Stimulated activated CD8-positive, alpha-beta memory T cell treated with anti-CD3 and anti-CD28 coated beads, Interleukin-12 subunit alpha, Interleukin-12 subunit beta, amount 100 ng/mL, for 24 hours (primary cell): ENCODE data around the gene SLC31A2.

Experiments
- DNase-seq: peaks from one replicate; pipeline ENCODE4 v3.0.0-alpha.2; 2020; ENCODE audit errors: extremely low read depth

The SLC31A2 gene

DNA sequence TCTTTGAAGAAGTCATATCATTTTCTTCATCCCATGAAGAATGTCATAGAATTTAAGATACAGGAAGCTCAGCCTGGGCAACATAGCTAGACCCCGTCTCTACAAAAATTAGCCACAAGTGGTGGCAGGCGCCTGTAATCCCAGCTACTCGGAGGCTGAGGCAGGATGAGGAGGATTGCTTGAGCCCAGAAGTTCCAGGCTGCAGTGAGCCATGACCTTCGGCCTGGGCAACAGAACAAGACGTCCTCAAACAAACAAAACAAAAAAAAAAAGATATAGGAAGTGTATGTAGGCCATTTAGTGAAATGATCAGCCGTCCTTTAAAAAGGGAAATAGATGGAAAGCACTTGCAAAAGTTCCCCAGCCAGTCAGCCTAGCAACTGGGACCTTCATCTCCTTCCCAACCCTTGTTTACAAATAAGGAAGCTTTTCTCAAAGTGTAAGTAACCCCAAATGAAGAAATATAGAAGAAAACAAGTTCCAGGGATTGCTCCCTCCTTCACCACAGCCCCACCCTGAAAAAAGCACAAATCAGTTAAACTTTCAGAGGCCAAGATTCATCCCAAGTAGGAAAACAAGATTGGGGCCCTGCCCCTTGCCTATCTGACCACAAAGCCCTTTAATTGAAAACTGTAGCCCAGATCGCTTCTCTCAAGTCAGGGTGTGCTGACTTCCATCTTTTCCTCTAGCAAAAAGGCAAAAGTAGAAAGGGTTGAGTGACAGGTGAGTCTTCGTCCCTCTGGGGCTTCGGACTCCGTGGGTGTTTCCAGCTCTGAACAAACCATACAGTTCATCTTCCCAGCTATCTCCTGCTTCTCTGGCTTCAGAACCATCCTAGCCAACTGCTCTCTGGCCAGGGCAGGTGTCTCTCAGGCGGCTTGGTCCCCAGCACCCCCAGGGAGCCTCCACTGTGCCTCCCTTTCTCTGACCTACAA lies 1.2 kb downstream of the SLC31A2 start:
- no peak for DNase-seq

DNA sequence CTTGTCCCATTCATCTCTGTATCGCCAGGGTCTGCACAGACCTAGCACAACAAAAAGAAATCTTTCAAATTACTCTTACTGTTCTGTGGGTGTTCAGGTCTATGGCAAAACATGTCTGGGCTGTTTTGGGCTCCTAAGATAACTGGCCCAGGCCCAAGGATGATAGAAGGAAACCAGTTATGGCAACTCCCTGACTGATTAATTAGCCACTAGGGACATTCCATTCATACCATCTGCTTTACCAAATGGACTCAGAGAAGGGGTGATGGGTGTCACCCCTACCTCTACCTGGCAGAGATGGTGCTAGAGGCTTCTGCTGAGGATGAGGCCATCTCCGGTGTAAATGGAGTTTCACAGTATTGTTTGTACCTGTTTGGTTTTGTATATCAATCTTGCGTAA lies 1.9 kb downstream of the SLC31A2 start:
- no peak for DNase-seq

DNA sequence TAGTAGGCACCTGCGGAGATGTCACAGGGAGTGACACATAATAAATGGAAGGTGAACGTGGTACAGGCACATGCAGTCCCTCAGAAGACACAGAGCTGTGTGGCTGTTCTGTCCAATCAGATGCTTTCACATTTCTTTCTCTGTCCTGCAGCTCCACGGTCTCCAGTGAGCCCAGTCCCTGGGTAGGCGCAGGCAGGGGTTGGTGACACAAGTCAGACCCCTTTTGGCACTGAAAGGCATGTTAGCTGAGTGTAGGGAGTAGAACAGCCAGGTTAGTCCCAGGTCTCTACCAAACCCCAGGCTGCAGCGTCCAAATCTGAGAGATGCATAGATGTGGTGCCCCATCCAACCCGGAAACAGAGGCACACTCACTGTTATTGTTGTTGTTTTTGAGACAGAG lies 2.8 kb downstream of the SLC31A2 start:
- no peak for DNase-seq

DNA sequence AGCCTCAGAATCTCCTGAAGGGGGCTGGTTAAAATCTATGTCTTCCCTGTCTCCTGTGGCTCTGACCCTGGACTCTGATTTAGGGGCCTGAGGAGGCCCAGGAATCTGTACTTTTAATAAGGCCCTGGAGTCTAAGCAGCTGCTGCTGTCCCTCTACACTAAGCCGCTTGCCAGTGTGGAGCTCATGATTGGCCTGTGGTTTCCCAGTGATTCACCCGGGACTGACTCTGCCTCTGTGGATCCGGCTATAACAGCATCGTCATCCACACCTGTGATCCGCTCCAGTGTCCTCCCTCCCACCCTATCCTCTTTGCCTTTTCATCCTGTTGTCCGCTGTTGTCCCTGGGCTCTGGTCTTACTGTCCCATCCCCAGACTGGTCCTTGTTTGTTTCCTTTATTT lies 3.7 kb downstream of the SLC31A2 start:
- DNase-seq = no peak

DNA sequence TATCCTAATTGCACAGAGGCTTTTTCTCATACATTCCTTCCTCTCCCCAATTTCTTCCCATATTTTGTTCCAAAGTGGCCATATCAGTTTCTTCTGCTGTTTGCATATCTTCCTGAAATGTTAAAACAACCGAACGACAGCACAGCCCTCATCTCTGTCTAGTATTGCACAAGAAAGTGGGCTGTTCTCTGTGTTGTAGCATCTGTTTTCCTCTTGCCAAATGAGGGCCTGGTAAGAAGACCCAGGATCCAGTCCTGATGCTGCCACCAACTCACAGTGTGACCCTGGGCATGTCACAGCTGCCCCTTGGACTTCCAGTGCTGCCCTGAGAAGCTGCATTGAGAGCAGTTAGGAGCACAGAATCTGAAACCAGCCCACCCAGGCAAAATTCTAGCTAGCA lies 4.1 kb downstream of the SLC31A2 start:
- DNase-seq = no peak

DNA sequence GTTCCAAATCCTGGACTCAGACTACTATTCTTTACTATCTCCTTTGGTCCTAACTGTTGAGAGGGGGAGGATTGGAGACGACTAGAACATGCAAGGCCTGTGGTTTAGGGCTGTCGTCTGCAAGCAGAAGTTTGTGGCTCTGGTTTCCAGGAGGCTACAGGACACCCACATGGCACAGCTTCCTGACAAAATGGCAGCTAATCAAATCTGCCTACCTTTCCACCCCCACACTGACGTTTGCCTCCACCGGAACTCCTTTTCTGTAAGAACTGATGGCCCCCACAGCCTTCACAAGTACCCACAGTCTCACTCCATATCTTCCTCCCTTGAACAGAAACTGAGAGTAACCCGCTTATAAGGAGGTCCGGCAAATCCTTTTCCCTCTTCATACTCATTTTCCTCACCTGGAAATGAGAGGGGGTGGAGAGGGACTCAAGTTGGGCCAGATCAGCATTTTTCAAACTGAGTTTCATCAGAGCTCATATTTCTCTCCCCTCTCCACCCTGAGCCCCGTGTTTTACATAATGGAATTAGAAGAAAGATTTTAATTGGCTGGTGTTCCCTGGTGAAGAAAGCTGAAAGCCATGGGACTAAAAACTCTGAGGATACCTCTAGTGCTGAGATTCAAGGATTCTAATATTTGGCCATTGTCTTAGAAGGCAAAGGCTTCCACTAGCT lies 5.2 kb downstream of the SLC31A2 start:
- DNase-seq = no peak

DNA sequence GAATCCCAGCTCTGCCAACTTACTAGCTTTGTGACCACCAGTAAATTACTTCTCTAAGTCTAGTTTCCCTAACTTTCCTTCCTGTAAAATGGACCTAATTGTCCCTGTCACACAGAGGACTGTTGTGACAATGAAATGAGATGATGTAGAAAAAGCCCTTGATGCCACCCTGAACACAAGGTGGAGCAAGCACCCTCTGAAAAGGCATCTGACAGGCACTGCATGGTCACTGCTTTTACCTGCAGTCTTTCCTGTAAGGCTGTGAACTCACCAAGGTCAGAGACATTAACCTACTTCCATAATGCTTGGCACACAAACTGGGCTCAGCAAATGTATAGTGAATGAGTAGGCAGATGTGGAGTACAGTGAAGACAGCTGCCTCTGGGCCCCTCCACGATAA lies 6.1 kb downstream of the SLC31A2 start:
- DNase-seq = no peak

DNA sequence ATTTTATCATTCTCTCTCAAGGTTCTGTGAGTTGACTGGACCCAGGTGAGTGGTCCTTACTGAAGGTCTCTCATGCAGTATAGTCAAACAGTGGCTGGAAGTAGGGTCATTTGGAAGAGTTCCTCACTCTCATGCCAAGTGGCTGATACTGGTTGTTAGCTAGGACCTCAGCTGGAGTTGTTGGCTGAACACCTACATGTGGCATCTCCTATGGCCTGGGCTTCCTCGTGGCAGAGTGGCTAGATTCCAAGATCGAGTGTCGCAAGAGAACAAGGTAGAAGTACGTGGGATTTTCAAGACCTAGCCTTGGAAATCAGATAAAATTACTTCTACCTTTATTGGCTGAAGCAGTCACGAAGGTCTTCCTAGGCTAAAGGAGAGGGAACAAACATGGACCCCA lies 7.6 kb downstream of the SLC31A2 start:
- no peak for DNase-seq

DNA sequence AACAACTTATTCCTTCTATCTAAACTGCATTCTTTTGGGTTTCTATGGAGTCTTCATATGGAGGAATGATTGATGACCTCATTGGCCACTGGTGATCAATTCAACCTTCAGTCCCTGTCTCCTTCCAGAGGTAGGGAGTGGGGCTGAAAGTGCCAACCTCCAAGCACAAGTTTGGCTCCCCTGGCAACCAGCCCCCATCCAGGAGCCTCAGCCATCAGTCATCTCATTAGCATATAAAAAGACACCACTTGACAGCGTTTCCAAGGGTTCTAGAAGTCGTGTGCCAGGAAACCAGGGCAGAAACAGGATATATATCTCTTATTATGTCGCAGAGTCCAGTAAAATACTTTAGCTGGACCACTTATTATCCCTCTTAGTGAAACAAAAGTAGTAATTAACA lies 9.8 kb downstream of the SLC31A2 start:
- DNase-seq = no peak

DNA sequence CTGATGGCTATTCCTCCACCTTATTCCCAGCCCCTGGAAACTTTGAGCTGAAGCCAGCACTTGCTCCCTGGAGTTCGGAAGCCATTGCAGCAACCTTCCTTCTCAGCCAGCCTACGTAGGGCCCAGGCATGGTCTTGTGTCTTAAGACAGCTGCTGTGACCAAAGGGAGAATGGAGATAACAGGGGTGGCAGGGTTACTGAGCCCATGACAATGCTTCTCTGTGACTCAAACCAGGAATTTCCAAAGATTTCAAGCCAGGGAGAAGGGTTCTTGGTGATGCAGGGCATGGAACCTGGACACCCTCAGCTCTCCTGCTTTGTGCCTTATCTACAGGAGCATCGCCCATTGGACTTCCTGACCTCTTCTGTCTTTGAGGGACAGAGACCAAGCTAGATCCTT lies 12.2 kb downstream of the SLC31A2 start:
- no peak for DNase-seq

DNA sequence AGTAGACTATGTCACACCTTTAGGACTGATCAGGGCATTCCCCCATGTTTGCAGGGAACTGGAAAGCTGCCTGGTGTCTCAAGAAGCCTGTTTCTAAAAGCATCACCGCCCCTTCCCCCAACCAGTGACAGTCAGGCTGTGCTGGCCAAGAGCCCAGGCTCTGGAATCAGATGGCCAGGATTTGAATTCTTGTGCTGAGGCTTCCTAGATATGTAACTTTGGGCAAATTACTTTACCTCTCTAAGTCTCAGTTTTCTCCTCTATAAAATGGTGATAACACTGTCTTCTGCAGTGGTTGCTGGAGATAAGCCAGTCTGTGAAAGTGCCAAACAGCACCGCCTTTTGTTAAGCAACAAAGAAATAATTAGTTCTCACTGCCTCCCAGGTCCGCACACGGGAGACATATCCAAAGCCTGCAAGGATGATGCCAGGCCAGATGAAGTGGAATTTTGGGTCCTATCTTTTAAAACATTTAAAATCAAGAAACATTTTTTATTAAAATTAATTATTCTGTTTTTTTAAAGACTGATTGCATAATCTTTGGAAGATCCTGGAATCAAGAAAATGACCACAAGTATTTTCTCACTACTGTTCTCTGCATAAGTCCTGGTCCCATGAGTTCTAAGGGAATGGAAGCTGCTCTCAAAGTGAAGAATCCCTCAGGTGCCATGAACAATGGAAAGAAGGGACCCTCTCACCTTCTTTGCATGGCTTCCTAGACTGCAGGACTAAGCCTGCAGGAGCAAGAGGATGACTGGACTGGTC lies 13.9 kb downstream of the SLC31A2 start:
- DNase-seq = no peak

DNA sequence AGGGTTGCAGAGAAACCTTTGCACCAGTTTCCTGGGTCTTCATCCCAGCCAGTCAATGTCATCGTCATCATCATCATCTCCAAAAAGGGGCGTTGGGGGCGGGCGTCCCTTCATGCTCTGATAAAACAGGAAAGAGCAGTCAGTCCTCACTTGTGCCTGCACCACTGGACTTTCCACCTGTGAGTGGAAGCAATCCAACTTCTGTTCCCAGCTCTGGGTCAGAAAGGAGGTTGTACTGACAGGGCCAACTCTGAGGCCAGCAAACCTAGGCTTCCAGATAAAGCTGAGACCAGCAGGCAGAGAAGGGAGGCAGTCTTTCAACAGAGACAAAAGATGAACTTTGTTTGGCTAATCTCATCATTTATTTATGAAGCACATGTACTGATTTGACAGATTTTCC lies 15.2 kb downstream of the SLC31A2 start:
- no peak for DNase-seq

DNA sequence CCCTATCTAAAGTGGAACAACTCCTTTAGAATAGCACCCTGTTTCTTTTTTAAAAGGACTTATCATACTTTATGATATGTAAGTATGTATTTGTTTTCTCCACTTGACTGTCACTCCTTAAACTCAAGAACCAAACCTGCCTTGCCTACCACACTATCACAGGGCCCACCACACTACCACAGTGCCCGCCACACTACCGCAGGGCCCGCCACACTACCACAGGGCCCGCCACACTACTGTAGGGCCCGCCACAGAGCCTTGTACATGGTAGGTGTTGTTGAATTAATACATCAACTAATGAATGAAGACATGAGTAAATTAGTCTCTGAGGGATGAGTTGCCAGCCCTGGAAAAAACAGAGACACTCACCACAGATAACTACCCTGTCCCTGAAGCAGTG lies 18.0 kb downstream of the SLC31A2 start:
- no peak for DNase-seq

DNA sequence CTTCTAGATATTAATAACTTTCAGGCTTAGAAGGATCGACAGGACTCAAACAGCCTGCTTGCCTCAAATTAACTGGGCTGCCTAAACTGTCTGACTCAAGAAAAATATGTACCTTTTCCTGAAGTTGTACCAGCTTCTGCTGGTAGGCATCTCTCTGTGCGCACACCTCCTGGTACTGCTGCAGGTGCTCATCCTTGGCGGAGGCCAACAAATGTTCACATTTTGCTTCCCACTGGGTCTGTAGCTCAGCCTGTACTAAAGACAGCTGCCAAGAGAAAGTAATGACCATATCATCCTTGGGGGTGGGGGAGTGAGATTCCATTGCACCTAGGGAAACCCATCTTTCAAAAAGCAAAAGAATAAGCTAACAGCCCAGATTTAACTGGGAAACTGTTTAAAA lies 22.5 kb downstream of the SLC31A2 start:
- DNase-seq = no peak

DNA sequence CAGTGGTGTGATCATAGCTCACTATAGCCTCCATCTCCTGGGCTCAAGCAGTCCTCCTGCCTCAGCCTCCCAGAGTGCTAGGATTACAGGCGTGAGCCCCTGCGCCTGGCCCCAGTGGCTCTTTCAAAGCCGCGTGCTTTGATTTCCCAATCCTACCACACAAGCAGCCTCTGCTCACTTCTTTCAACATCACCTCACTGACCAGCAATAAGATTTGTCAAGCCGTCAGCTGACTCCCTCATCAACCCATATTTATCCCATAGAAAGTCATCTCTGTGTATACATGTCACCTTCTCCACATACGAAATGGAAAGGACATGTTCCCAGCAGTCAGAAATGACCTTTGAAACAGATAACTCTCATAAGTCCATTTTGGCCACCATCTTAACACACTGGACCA lies 26.0 kb downstream of the SLC31A2 start:
- DNase-seq = no peak

DNA sequence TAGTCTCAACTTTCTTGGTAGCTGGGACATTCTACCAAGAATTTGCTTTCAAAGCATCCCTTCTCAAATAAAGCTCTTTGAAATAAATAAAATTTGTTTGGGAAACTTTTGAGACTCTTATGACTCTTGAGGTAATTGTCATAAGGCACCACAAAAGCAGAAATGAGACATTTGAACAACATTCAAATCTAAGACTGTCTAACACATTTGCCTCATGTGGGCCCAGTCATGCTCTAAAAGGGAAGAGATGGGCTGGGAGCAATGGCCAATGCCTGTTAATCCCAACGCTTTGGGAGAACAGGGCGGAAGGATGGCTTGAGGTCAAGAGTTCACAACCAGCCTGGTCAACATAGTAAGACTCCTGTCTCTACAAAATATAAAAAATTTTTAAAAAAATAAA lies 26.4 kb downstream of the SLC31A2 start:
- DNase-seq = no peak

DNA sequence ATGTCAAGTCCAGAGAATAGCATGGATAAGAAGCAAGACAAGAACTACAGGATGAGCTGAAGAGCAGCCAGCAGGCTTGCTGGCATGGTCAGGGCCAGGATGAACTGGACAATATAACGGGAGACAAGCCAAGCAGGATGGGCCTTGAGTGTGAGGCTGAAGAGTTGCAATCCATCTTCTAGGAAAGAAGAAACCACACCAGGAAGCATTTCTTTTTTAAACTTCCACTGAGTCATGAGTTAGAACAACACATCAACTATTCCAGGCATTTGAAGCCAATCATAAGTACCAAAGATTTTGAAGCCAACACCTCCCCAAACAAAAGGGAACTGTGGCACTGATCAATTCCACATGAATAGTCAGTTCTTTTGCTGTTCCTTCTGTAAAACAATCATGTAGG lies 27.3 kb downstream of the SLC31A2 start:
- DNase-seq = no peak

DNA sequence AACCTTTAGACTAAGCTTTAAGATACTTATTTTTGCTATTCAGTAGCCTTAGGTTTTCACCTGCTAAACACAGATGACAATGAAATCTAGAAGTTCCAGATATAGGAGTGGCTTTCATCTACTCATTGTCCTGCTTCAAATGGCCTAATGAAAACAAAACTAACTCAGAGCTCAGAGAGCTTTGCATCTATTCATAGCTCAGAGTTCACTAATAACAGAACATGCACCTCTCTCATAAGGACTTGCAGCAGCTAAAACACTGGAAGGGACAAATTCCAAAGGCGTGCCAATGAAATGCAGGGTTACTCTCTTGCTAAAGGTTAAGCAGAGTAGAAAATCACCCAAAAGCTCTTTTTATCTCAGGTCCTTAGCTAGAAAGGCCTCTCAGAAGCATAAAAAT lies 29.0 kb downstream of the SLC31A2 start:
- no peak for DNase-seq

DNA sequence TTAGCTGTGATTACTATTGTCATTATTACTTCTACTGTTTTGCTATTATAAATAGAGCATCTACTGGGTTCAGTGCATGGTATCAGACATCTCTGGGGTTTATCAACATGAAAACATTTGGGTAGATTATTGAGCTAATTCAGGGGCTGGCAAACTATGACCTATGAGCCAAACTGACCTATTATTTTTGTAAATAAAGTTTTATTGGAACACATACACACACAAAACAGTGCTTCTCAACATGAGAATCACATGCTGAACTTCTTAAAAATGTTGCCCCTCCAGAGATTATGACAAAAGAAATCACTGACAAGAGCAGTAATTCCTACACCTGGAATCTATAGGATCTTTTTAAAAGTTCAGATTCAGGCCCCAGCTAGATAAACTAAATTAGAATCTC lies 30.4 kb downstream of the SLC31A2 start:
- no peak for DNase-seq

DNA sequence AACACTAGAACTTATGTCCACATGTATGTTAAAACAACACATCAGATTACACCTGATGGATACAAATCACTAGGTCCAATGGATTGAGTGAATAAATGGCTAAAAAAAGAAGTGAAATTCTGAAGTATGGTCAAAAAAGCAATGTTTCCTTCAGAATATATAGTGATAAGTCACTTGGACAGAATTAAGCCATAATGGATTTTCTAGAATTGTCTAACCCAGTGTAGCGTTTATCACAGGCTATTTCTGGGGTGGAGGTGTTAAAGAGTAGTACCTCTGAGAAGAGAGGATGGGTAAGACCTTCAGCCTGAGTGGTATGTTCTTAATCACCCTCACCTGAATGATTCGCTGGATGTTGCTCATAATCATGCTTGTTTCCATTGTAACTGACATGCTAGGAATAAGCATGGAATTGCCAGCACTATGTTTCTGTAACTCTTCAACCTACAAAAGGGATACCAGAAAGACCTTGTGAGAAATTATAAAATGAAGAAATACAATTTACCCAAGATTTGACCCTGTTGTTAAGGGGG lies 33.2 kb downstream of the SLC31A2 start:
- DNase-seq = no peak

DNA sequence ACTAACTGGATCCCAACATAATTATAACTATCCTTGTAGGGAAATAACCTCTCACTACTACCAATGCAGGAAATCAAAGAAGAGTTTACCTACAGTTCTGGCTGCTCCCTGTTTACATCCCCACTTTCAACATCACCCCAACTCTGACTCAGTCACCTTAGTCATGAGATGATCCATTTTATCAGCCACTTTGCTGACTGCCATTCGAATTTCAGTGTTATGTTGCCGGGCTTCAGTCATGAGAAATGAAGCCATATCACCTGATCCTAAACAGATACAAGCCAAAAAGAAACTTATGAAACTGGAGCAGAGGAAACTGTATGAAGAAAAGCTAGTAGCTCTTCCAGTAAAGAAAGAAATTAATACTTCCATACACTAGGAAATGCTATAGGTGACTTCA lies 33.7 kb downstream of the SLC31A2 start:
- no peak for DNase-seq

DNA sequence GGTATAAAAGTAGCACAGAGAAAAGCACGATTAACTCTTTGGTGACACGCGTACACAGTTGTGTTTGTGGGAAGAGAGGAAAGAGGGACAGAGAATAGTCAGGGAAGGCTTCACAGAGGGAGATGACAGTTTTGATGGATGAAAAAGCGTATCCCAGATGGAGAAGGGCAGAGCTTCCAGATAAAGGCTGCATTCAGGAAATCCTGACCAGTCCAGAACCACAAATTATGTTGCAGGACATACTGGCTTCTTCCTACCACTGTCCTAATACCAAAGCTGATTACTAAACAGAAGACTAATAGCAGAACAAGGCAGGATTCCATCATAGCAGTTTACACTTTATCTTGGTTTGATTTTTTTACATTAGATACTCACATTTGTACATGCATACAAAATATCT lies 34.5 kb downstream of the SLC31A2 start:
- DNase-seq = no peak
